K562 (cell line): Measurements from ENCODE around the gene GAPDHS. TPM values are rescaled to one million over a fixed set of nuclear protein-coding genes. Genes with fewer than 3 reads are reported as not detected.
A peak's percentile ranks its signal among the peaks of the same experiment; 100 is the strongest.

Source experiments
- ATAC-seq: fragments of 200-7000 bp; cut with Tn5 transposase; 3 replicates; pipeline ENCODE4 v1.9.1; 2020; ENCODE audit warnings: moderate library complexity
- BruUV-seq: library from RNA; stranded (reverse); fragments of 400-500 nt; replicated peaks from 2 replicates; lab custom pipeline; 2021; lab: Mats Ljungman, UMichigan
- CTCF ChIA-PET: fragments of 300-600 bp; formaldehyde crosslinking; extraction: SDS; loops from one replicate; lab custom pipeline; 2021; ENCODE audit warnings: low intra/inter-chr PET ratio; lab: Yijun Ruan, JAX
- POLR2A ChIA-PET: fragments of 300-600, 350-650 bp; sonication (Branson Sonifier 250); formaldehyde crosslinking; extraction: SDS; loops from one replicate; lab custom pipeline; 2021; ENCODE audit warnings: antibody characterized with exemption, inconsistent platforms; lab: Yijun Ruan, JAX
- DNase-seq, 4 experiments: peaks; one replicate each; pipeline versions ENCODE4 v3.0.0 to v3.0.0-alpha.2; 2011 to 2018; ENCODE audit warnings: low spot score in 3 of 4, mixed read lengths in 3 of 4; ENCODE audit errors: extremely low read depth in 1 of 4
- FAIRE-seq: peaks from 2 replicates; lab custom pipeline; 2011; peaks lifted over from hg19 to GRCh38; lab: Jason Lieb, UNC
- H2AFZ ChIP-seq: 2 replicates; pipeline ENCODE4 v1.6.0; 2011; ENCODE audit warnings: low read depth, low read length, control low read depth, inconsistent platforms
- H3K27ac ChIP-seq: fragments of 200-600 bp; 3 replicates; pipeline ENCODE4 v1.8.0; 2011; ENCODE audit warnings: low read depth, mild to moderate bottlenecking, control low read depth, inconsistent platforms, low read length, moderate library complexity, mixed read lengths; ENCODE audit errors: extremely low read depth
- H3K27me3 ChIP-seq, 2 experiments: fragments of 300-600 bp in 1 of 2; 2 replicates in 1 of 2; 3 replicates in 1 of 2; pipeline versions ENCODE4 v1.6.0 to v1.8.0; 2011; ENCODE audit warnings: inconsistent platforms in 2 of 2, low read length in 2 of 2, mild to moderate bottlenecking in 1 of 2, mixed read lengths in 1 of 2, moderate library complexity in 1 of 2; ENCODE audit not compliant: control insufficient read depth in 2 of 2, insufficient read depth in 2 of 2
- H3K36me3 ChIP-seq: fragments of 300-600 bp; 3 replicates; pipeline ENCODE4 v1.8.0; 2011; ENCODE audit warnings: mild to moderate bottlenecking, low read length, inconsistent platforms; ENCODE audit not compliant: control insufficient read depth, insufficient read depth
- H3K4me1 ChIP-seq, 2 experiments: fragments of 200-600 bp in 1 of 2; replicated peaks in 1 of 2; 2 replicates in 1 of 2; 3 replicates in 1 of 2; pipeline versions ENCODE4 v1.5.1 to v1.8.0; 2011; ENCODE audit warnings: inconsistent platforms in 2 of 2, low read length in 2 of 2, mild to moderate bottlenecking in 1 of 2, mixed read lengths in 1 of 2, moderate library complexity in 1 of 2; ENCODE audit not compliant: control insufficient read depth in 2 of 2, insufficient read depth in 2 of 2
- H3K4me2 ChIP-seq: 2 replicates; pipeline ENCODE4 v1.6.1; 2011; ENCODE audit warnings: low read length, control low read depth, inconsistent platforms, mixed read lengths; ENCODE audit not compliant: insufficient read depth
- H3K4me3 ChIP-seq: fragments of 200-600 bp; sonication (generic), shearing (Covaris generic); 2 replicates; pipeline ENCODE4 v1.5.1; 2016; ENCODE audit warnings: control low read depth, inconsistent platforms
- H3K79me2 ChIP-seq: fragments of 200-600 bp; 3 replicates; pipeline ENCODE4 v1.8.0; 2011; ENCODE audit warnings: low read length, inconsistent platforms; ENCODE audit not compliant: control insufficient read depth, insufficient read depth
- H3K9ac ChIP-seq, 2 experiments: 2 replicates each; pipeline versions ENCODE4 v1.6.0 to v1.6.1; 2011; ENCODE audit warnings: low read depth in 2 of 2, low read length in 2 of 2, control low read depth in 1 of 2, inconsistent platforms in 1 of 2, mild to moderate bottlenecking in 1 of 2, mixed read lengths in 1 of 2; ENCODE audit not compliant: insufficient read depth in 1 of 2
- H3K9me1 ChIP-seq: one replicate; pipeline ENCODE4 v1.6.0; 2011; ENCODE audit warnings: inconsistent platforms, mild to moderate bottlenecking, low read length, moderate library complexity; ENCODE audit not compliant: control insufficient read depth, insufficient read depth
- H3K9me3 ChIP-seq: replicated peaks from 2 replicates; pipeline ENCODE4 v1.5.1; 2011; ENCODE audit warnings: low read depth, low read length, inconsistent platforms; ENCODE audit not compliant: control insufficient read depth, insufficient read depth
- H4K20me1 ChIP-seq: replicated peaks from 2 replicates; pipeline ENCODE4 v1.6.1; 2011; ENCODE audit warnings: low read length, inconsistent platforms, mixed read lengths; ENCODE audit not compliant: control insufficient read depth, insufficient read depth
- RBM25 ChIP-seq: fragments of 200-400 bp; formaldehyde crosslinking; IDR thresholded peaks from 2 replicates; pipeline ENCODE4 v1.6.1; 2018; ENCODE audit warnings: low read length, low read depth, moderate library complexity; ENCODE audit not compliant: severe bottlenecking
- ZNF121 ChIP-seq: sonication (generic); formaldehyde crosslinking; conservative IDR thresholded peaks from 2 replicates; pipeline ENCODE4 v1.8.0; 2022; ENCODE audit warnings: missing genetic modification reagents
- WGBS: fragments of 100-300 bp; shearing (Covaris generic); methylation state at CpG from one replicate; pipeline ENCODE4 v1.1.6; 2016; ENCODE audit warnings: low coverage, mixed read lengths; ENCODE audit not compliant: insufficient coverage; ENCODE audit errors: missing lambda C conversion rate; 5-methylcytosine and 5-hydroxymethylcytosine counted together
- in situ Hi-C: fragments of 300-500 bp; cut with MboI; formaldehyde crosslinking; loops from 4 replicates; pipeline ENCODE4 v1.15.0; 2018; ENCODE audit warnings: inconsistent platforms, mixed read lengths
- intact Hi-C: fragments of 100-400 bp; cut with micrococcal nuclease; formaldehyde crosslinking; loops from 2 replicates; pipeline ENCODE4 v1.14.2; 2022
- polyA plus RNA-seq, 8 experiments: library from polyadenylated mRNA; depleted of rRNA in 4 of 8; stranded (reverse) in 5 of 8; unstranded in 3 of 8; fragments of >200 nt; fragmentation: Nextera tagmentation in 2 of 8; fragmentation: Illumina TruSeq in 1 of 8; extraction: Ambion mirVana in 2 of 8; extraction: Trizol in 1 of 8; gene quantifications; 2 replicates each; pipeline versions ENCODE4 v1.2.1 to v1.2.3, GENCODE V29; 2011 to 2014; ENCODE audit warnings: inconsistent platforms in 1 of 8, missing spikeins in 1 of 8
- total RNA-seq, 7 experiments: library from RNA; depleted of rRNA in 6 of 7; stranded (reverse); fragments of >200 nt in 6 of 7; fragmentation: Illumina TruSeq in 2 of 7; extraction: Trizol in 2 of 7; gene quantifications; 2 replicates each; pipeline versions ENCODE4 v1.2.1 to v1.2.3, GENCODE V29; 2011 to 2021; ENCODE audit warnings: low replicate concordance in 1 of 7
- TF ChIP-seq, protein P1 (sequence below): fragments of 450-650 bp; IDR thresholded peaks from 2 replicates; pipeline ENCODE4 v1.7.1; 2018; ENCODE audit warnings: mild to moderate bottlenecking, low read depth; ENCODE audit not compliant: partially characterized antibody

The GAPDHS gene
- total and polyA plus RNA-seq, 9 of the 15 experiments (the other 6 are each of a cell fraction or from before 2014, with no cell fraction given): 0.08 to 0.12 TPM; not detected in 7

DNA sequence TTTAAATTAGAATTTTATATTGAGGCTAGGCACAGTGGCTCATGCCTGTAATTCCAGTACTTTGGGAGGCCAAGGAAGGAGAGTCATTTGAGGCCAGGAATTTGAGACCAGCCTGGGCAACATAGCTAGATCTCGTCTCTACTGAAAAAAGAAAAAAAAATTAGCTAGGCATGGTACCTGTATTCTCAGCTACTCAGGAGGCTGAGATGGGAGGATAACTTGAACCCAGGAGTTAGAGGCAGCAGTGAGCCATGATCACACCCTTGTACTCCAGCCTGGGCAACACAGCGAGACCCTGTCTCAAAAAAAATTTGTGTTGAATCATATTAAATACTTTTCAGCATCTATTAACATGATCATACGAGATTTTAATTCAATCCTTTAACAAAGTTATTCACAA, 57.6 kb downstream of the GAPDHS start:
- in situ Hi-C loops (no loop called here), intact Hi-C loops (loop anchor here (5.0 kb wide), 1 partner anchor 34 kb away; no protein-coding TSS in a partner anchor)
- 13% methylated on average over 3 of the region's 3 CpGs for WGBS
- FAIRE-seq: no peak
- no peaks in the 10 kb centered on the region for H4K20me1 ChIP-seq
- no peaks in the 10 kb centered on the region for H3K9me3 ChIP-seq
- H3K4me1 ChIP-seq: peaks cover 0 to 4% of the 10 kb centered on the region in 2 experiments; a peak in 2 of 5 replicates
- H3K27me3 ChIP-seq: peaks cover 0 to 6% of the 10 kb centered on the region in 2 experiments; a peak in 3 of 5 replicates
- no peak for ATAC-seq
- H3K9ac ChIP-seq: no peak overlapping the region
- TF ChIP-seq ZNF121 (CRISPR knock-in tag) (peak; percentile 75), RBM25 (peak; percentile 16)
- TF ChIP-seq, protein P1, sequence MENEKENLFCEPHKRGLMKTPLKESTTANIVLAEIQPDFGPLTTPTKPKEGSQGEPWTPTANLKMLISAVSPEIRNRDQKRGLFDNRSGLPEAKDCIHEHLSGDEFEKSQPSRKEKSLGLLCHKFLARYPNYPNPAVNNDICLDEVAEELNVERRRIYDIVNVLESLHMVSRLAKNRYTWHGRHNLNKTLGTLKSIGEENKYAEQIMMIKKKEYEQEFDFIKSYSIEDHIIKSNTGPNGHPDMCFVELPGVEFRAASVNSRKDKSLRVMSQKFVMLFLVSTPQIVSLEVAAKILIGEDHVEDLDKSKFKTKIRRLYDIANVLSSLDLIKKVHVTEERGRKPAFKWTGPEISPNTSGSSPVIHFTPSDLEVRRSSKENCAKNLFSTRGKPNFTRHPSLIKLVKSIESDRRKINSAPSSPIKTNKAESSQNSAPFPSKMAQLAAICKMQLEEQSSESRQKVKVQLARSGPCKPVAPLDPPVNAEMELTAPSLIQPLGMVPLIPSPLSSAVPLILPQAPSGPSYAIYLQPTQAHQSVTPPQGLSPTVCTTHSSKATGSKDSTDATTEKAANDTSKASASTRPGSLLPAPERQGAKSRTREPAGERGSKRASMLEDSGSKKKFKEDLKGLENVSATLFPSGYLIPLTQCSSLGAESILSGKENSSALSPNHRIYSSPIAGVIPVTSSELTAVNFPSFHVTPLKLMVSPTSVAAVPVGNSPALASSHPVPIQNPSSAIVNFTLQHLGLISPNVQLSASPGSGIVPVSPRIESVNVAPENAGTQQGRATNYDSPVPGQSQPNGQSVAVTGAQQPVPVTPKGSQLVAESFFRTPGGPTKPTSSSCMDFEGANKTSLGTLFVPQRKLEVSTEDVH: no peak
- no peak overlapping the region for H2AFZ ChIP-seq
- ChIA-PET CTCF (no interaction called here), POLR2A (interaction anchor here (0.6 kb wide), 2 partner anchors 98 to 300 kb away, joined by 4 to 5 read pairs; no protein-coding TSS in a partner anchor)
- no peak overlapping the region for H3K4me3 ChIP-seq
- no peaks in the 10 kb centered on the region for H3K36me3 ChIP-seq
- DNase-seq: no peak
- BruUV-seq: no TSS peak
- H3K79me2 ChIP-seq: no peaks in the 10 kb centered on the region
- no peak overlapping the region for H3K4me2 ChIP-seq
- no peak overlapping the region for H3K27ac ChIP-seq
- no peaks in the 10 kb centered on the region for H3K9me1 ChIP-seq
